ENCODE results near the gene TRIM10.
"Not testable (repeated sequence)": the region's sequence is repeated elsewhere in the genome, so short reads cannot be mapped to it uniquely, and the experiment has no call there.

TRIM10 gene

GRCh38 chr6:30185846-30186484, 25.0 kb upstream of the TRIM10 start:
- Mint-ChIP-seq H3K27me3 (no peaks in the 10 kb centered on the region), H3K27ac (no peak overlapping the region)

GRCh38 chr6:30184417-30185031, 23.5 kb upstream of the TRIM10 start:
- no peaks in the 10 kb centered on the region for H3K4me1 Mint-ChIP-seq (ENCODE audit: low read depth)
- H3K4me3 Mint-ChIP-seq = no peak overlapping the region
- H3K9me3 Mint-ChIP-seq (ENCODE audit: low read depth) = no peaks in the 10 kb centered on the region
- peak overlapping the region; percentile 37 for H3K27ac Mint-ChIP-seq
- peaks cover 3% of the 10 kb centered on the region for H3K27me3 Mint-ChIP-seq
- peaks cover 15% of the 10 kb centered on the region for H3K36me3 Mint-ChIP-seq

More at GRCh38 chr6:30185846-30186484, 25.0 kb upstream of the TRIM10 start:
- Mint-ChIP-seq H3K9me3 (ENCODE audit: low read depth) (no peaks in the 10 kb centered on the region), H3K4me3 (no peak overlapping the region), H3K4me1 (ENCODE audit: low read depth) (no peaks in the 10 kb centered on the region), H3K36me3 (peaks cover 16% of the 10 kb centered on the region)

GRCh38 chr6:30180145-30180544, 19.1 kb upstream of the TRIM10 start:
- no peak overlapping the region for H3K27ac Mint-ChIP-seq
- H3K9me3 Mint-ChIP-seq (ENCODE audit: low read depth) = no peaks in the 10 kb centered on the region
- H3K27me3 Mint-ChIP-seq = peaks cover 35% of the 10 kb centered on the region
- H3K4me3 Mint-ChIP-seq = no peak overlapping the region
- H3K4me1 Mint-ChIP-seq (ENCODE audit: low read depth) = no peaks in the 10 kb centered on the region
- peaks cover 6% of the 10 kb centered on the region for H3K36me3 Mint-ChIP-seq

GRCh38 chr6:30178837-30179236, 17.8 kb upstream of the TRIM10 start:
- no peaks in the 10 kb centered on the region for H3K4me1 Mint-ChIP-seq (ENCODE audit: low read depth)
- H3K27ac Mint-ChIP-seq = no peak overlapping the region
- peaks cover 40% of the 10 kb centered on the region for H3K27me3 Mint-ChIP-seq
- no peaks in the 10 kb centered on the region for H3K9me3 Mint-ChIP-seq (ENCODE audit: low read depth)
- H3K4me3 Mint-ChIP-seq = no peak overlapping the region
- peaks cover 2% of the 10 kb centered on the region for H3K36me3 Mint-ChIP-seq

GRCh38 chr6:30175765-30176164, 14.8 kb upstream of the TRIM10 start:
- H3K4me1 Mint-ChIP-seq (ENCODE audit: low read depth) = peaks cover 6% of the 10 kb centered on the region
- H3K9me3 Mint-ChIP-seq (ENCODE audit: low read depth) = no peaks in the 10 kb centered on the region
- H3K27me3 Mint-ChIP-seq = peaks cover 53% of the 10 kb centered on the region
- no peak overlapping the region for H3K27ac Mint-ChIP-seq
- H3K36me3 Mint-ChIP-seq = peaks cover 2% of the 10 kb centered on the region
- no peak overlapping the region for H3K4me3 Mint-ChIP-seq

GRCh38 chr6:30172681-30173080, 11.7 kb upstream of the TRIM10 start:
- H3K4me3 Mint-ChIP-seq = no peak overlapping the region
- no peaks in the 10 kb centered on the region for H3K36me3 Mint-ChIP-seq
- peaks cover 51% of the 10 kb centered on the region for H3K27me3 Mint-ChIP-seq
- peaks cover 8% of the 10 kb centered on the region for H3K4me1 Mint-ChIP-seq (ENCODE audit: low read depth)
- no peaks in the 10 kb centered on the region for H3K9me3 Mint-ChIP-seq (ENCODE audit: low read depth)
- no peak overlapping the region for H3K27ac Mint-ChIP-seq

- no peak overlapping the region for H3K27ac Mint-ChIP-seq
- H3K4me3 Mint-ChIP-seq = peak overlapping the region; percentile 61
- peaks cover 43% of the 10 kb centered on the region for H3K27me3 Mint-ChIP-seq
- H3K4me1 Mint-ChIP-seq (ENCODE audit: low read depth) = peaks cover 13% of the 10 kb centered on the region
- no peaks in the 10 kb centered on the region for H3K9me3 Mint-ChIP-seq (ENCODE audit: low read depth)
- H3K36me3 Mint-ChIP-seq = no peaks in the 10 kb centered on the region
These were observed 10.9 kb upstream of the TRIM10 start for GRCh38 chr6:30171677-30172471.

- Mint-ChIP-seq H3K4me3 (no peak overlapping the region), H3K27ac (no peak overlapping the region), H3K36me3 (no peaks in the 10 kb centered on the region), H3K27me3 (peaks cover 30% of the 10 kb centered on the region), H3K9me3 (ENCODE audit: low read depth) (no peaks in the 10 kb centered on the region), H3K4me1 (ENCODE audit: low read depth) (peaks cover 17% of the 10 kb centered on the region)
These were observed 8.9 kb upstream of the TRIM10 start for GRCh38 chr6:30169658-30170614.

- no peak overlapping the region for H3K27ac Mint-ChIP-seq
- H3K4me3 Mint-ChIP-seq = no peak overlapping the region
- peaks cover 17% of the 10 kb centered on the region for H3K4me1 Mint-ChIP-seq (ENCODE audit: low read depth)
- no peaks in the 10 kb centered on the region for H3K36me3 Mint-ChIP-seq
- H3K27me3 Mint-ChIP-seq = peaks cover 26% of the 10 kb centered on the region
- no peaks in the 10 kb centered on the region for H3K9me3 Mint-ChIP-seq (ENCODE audit: low read depth)
These were observed 7.7 kb upstream of the TRIM10 start for GRCh38 chr6:30168741-30169140.

GRCh38 chr6:30167101-30167500, 6.1 kb upstream of the TRIM10 start:
- no peaks in the 10 kb centered on the region for H3K36me3 Mint-ChIP-seq
- H3K4me3 Mint-ChIP-seq = no peak overlapping the region
- H3K9me3 Mint-ChIP-seq (ENCODE audit: low read depth) = no peaks in the 10 kb centered on the region
- no peak overlapping the region for H3K27ac Mint-ChIP-seq
- H3K4me1 Mint-ChIP-seq (ENCODE audit: low read depth) = peaks cover 24% of the 10 kb centered on the region
- H3K27me3 Mint-ChIP-seq = peaks cover 19% of the 10 kb centered on the region

GRCh38 chr6:30165238-30165637, 4.2 kb upstream of the TRIM10 start:
- peaks cover 12% of the 10 kb centered on the region for H3K27me3 Mint-ChIP-seq
- peaks cover 21% of the 10 kb centered on the region for H3K4me1 Mint-ChIP-seq (ENCODE audit: low read depth)
- H3K36me3 Mint-ChIP-seq; H3K27ac Mint-ChIP-seq; H3K9me3 Mint-ChIP-seq (ENCODE audit: low read depth); H3K4me3 Mint-ChIP-seq: not testable (repeated sequence)

- no peak overlapping the region for H3K27ac Mint-ChIP-seq
- H3K36me3 Mint-ChIP-seq = no peaks in the 10 kb centered on the region
- no peaks in the 10 kb centered on the region for H3K9me3 Mint-ChIP-seq (ENCODE audit: low read depth)
- H3K4me3 Mint-ChIP-seq = no peak overlapping the region
- peaks cover 11% of the 10 kb centered on the region for H3K27me3 Mint-ChIP-seq
- peaks cover 21% of the 10 kb centered on the region for H3K4me1 Mint-ChIP-seq (ENCODE audit: low read depth)
These were observed 3.7 kb upstream of the TRIM10 start for GRCh38 chr6:30164714-30165113.

GRCh38 chr6:30163918-30164654, 3.1 kb upstream of the TRIM10 start:
- peaks cover 11% of the 10 kb centered on the region for H3K27me3 Mint-ChIP-seq
- no peak overlapping the region for H3K4me3 Mint-ChIP-seq
- peaks cover 21% of the 10 kb centered on the region for H3K4me1 Mint-ChIP-seq (ENCODE audit: low read depth)
- no peak overlapping the region for H3K27ac Mint-ChIP-seq
- H3K9me3 Mint-ChIP-seq (ENCODE audit: low read depth) = no peaks in the 10 kb centered on the region
- H3K36me3 Mint-ChIP-seq = no peaks in the 10 kb centered on the region

Data from activated naive CD8-positive, alpha-beta T cell (primary cell).